Stimulated activated naive CD8-positive, alpha-beta T cell treated with anti-CD3 and anti-CD28 coated beads, Interleukin-15, Interleukin-2, amounts not matched to agents 100 ng/mL and 50 ng/mL, for 24 hours (primary cell): ENCODE data around the gene CACNA2D3.
"Not testable (repeated sequence)": the region's sequence is repeated elsewhere in the genome, so short reads cannot be mapped to it uniquely, and the experiment has no call there.

Experiments
- H3K27ac Mint-ChIP-seq: one replicate; pipeline ENCODE4 v1.8.0; 2021; ENCODE audit warnings: mild to moderate bottlenecking, mixed read lengths
- H3K27me3 Mint-ChIP-seq: one replicate; pipeline ENCODE4 v1.8.0; 2021; ENCODE audit warnings: mixed read lengths
- H3K36me3 Mint-ChIP-seq: one replicate; pipeline ENCODE4 v1.8.0; 2021; ENCODE audit warnings: low read depth, mixed read lengths
- H3K4me1 Mint-ChIP-seq: one replicate; pipeline ENCODE4 v1.8.0; 2021; ENCODE audit warnings: low read depth, mixed read lengths
- H3K4me3 Mint-ChIP-seq: one replicate; pipeline ENCODE4 v1.8.0; 2021; ENCODE audit warnings: mild to moderate bottlenecking, mixed read lengths
- H3K9me3 Mint-ChIP-seq: one replicate; pipeline ENCODE4 v1.8.0; 2021; ENCODE audit warnings: mixed read lengths

The CACNA2D3 gene

DNA sequence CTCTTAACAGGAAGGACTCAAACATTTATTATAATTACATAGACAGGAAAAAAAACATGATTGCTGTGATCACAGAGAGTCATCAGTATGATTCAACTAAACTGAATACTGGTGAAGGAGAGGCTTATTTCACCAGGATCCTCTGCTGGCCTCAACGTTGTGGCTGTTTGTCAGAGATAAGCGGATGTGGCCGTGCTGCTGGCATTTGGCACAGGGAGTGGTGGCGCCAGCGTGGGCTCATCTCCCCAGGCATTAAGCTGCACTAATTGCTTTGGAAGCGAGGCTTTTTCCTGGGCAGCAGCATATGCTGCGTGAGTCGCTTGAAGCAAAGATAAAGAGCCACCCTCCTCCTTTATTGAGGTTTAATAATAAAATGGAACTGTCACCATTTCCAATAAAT is 498.8 kb downstream of the CACNA2D3 start:
- Mint-ChIP-seq H3K4me3 (no peak overlapping the region), H3K27me3 (no peaks in the 10 kb centered on the region), H3K9me3 (no peaks in the 10 kb centered on the region), H3K27ac (no peak overlapping the region), H3K36me3 (no peaks in the 10 kb centered on the region), H3K4me1 (no peaks in the 10 kb centered on the region)

DNA sequence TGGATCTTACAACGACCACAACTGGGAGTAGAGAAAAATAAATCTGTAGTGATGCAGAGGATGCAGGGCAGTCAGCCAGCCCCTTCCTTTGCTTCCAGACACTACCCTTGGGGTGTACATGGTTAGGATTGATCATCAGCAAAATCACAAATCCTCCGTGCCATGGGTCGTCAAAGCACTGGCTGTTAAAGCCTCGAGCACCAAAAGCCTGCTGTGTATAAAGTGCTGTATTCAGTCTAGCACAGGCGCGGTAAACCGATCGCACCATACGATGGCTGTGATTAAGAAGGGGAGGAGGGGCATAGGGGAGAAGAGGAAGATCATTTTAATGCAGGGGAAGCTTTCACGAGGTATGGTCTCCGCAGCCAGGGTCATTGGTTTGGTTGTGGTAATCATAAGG is 500.3 kb downstream of the CACNA2D3 start:
- Mint-ChIP-seq H3K27me3 (no peaks in the 10 kb centered on the region), H3K27ac (no peak overlapping the region), H3K4me3 (no peak overlapping the region), H3K9me3 (peaks cover 5% of the 10 kb centered on the region), H3K36me3 (no peaks in the 10 kb centered on the region), H3K4me1 (no peaks in the 10 kb centered on the region)

DNA sequence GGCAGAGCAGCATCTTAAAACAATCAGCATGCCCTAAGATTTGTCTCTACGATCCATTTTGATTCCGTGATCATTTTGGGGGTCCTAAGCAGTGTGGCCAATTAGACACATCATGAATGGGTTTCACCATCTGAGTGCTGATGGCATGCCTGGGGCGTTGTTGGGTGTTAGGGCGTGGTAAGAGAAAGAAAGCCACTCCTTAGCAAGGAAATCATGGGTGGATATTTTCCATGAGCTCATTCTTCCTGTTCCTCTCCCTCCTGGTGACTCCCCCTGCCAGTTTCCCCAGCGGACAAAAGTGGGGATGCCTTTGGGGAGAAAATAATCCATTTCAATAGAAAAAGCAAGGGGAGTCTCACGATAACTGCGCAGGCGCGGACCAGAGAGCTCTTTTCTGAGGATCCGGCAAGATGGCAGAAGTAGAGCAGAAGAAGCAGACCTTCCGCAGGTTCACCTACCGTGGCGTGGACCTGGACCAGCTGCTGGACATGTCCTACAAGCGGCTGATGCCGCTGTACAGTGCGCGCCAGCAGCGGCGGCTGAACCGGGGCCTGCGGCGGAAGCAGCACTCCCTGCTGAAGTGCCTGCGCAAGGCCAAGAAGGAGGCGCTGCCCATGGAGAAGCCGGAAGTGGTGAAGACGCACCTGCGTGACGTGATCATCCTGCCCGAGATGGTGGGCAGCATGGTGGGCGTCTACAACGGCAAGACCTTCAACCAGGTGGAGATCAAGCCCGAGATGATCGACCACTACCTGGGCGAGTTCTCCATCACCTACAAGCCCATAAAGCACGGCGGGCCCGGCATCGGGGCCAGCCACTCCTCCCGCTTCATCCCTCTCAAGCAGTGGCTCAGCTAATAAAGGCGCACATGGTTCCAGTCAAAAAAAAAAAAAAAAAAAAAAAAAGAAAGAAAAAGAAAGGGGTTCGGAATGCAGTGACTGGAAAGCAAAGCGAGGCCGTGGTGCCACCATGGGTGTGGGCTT is 503.7 kb downstream of the CACNA2D3 start:
- H3K27me3 Mint-ChIP-seq = no peaks in the 10 kb centered on the region
- H3K4me1 Mint-ChIP-seq = no peaks in the 10 kb centered on the region
- no peak overlapping the region for H3K27ac Mint-ChIP-seq
- H3K9me3 Mint-ChIP-seq = peaks cover 9% of the 10 kb centered on the region
- no peaks in the 10 kb centered on the region for H3K36me3 Mint-ChIP-seq
- no peak overlapping the region for H3K4me3 Mint-ChIP-seq

DNA sequence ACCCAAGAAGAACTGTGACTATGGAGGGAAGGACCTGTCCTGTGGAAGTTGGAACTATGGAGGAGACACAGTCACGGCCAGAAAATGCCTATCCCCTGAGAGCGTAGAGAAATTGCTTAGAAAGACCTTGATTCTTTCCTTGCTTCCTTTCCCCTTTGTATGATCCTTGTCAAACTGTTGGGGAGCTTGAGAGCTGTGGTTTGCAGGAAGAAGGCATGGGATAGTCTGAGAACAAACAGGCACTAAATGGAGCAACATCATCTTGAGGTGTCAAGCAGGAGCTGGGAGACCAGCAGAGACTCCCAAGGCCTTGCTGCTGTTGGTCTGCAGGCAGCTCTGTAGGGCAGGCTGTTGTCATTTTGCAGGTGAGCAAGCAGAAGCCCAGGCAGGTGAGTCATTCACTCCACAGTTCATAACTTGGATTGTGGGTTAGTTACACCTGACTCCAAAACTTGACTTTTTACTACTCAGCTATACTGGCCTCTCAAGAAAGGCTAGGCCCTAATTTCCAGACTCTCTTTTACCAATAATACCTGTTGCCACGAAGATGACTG is 506.6 kb downstream of the CACNA2D3 start:
- Mint-ChIP-seq H3K9me3 (peaks cover 9% of the 10 kb centered on the region), H3K27ac (no peak overlapping the region), H3K4me1 (no peaks in the 10 kb centered on the region), H3K4me3 (no peak overlapping the region), H3K27me3 (no peaks in the 10 kb centered on the region), H3K36me3 (no peaks in the 10 kb centered on the region)

DNA sequence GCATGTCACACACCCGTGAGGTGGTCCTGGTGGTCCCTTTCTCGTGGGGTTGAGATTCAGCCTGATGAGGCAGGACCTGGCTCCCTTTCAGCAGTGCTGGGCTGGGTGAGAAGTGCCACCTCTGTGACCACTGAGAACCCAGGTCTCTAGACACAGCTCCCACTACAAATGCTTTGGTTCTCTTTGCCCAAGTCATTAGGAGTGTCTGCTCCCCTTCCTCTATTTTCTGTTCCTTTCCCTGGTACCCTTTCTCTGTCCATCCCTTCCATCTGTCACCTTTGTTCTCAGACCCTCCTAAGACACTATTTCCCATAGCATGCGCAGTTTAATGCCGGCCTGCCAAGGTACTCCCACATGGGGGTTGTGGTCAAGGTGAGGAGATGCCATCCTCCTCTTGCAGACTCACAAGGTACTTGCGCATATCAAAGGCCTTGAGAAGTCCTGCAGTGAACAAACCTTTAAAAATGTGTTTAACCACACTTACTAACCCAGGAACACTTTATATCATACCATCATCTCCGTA is 507.8 kb downstream of the CACNA2D3 start:
- Mint-ChIP-seq H3K36me3 (no peaks in the 10 kb centered on the region), H3K27ac (no peak overlapping the region), H3K27me3 (no peaks in the 10 kb centered on the region), H3K4me3 (no peak overlapping the region), H3K9me3 (peaks cover 9% of the 10 kb centered on the region), H3K4me1 (no peaks in the 10 kb centered on the region)

DNA sequence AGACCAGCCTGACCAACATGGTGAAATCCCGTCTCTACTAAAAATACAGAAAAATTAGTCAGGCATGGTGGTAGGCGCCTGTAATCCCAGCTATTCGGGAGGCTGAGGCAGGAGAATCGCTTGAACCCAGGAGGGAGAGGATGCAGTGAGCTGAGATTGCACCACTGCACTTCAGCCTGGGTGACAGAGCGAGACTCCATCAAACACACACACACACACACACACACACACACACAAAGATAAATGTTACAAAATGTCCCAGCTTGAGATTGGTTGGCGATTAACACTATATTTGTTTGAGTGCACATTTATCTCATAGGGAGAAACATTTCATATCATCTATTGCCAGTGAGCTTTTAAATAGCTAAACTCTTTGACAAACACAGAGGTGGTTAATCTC is 508.6 kb downstream of the CACNA2D3 start:
- H3K9me3 Mint-ChIP-seq, H3K36me3 Mint-ChIP-seq: not testable (repeated sequence)

DNA sequence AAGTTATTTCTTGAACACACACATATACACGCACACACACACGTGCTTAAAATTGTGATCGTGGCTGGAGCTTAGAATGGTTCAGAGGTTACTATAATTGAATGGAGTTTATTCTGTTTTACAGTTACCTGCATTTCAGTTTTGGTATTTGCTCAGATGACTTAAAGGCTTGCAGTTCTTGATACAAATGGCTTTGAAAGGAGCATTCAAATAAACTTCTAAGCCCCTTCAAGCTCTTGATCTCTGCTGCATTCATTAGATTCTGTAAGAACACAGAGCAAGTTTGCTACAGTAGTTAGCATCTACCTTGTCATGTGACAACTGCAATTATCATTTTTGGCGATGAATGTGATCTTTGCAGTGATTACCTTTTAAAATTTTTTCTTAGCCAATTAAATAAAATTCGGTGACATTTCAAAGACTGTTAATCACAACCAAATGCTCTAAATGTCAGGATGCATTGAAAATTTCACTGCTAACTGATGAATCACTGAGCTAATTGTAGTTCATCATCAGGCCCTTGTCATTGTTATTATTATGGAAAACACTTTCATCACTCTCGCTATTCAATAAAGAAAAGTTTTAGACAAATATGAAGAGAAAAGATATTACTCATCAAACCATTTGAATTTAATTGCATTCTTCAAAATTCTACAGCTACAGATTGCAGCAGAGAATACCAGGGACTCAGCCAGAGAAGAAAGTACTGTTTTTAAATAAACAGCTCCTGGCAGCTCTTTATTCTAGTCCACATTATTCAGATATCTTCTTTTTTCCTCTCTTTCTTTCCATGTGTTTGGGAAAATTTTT is 509.4 kb downstream of the CACNA2D3 start:
- H3K36me3 Mint-ChIP-seq = no peaks in the 10 kb centered on the region
- H3K9me3 Mint-ChIP-seq = peaks cover 9% of the 10 kb centered on the region
- H3K4me1 Mint-ChIP-seq = no peaks in the 10 kb centered on the region
- H3K4me3 Mint-ChIP-seq = no peak overlapping the region
- no peaks in the 10 kb centered on the region for H3K27me3 Mint-ChIP-seq
- no peak overlapping the region for H3K27ac Mint-ChIP-seq

More for the DNA sequence above, 508.6 kb downstream of the CACNA2D3 start:
- not testable (repeated sequence) for H3K4me1 Mint-ChIP-seq, H3K4me3 Mint-ChIP-seq, H3K27me3 Mint-ChIP-seq, H3K27ac Mint-ChIP-seq

DNA sequence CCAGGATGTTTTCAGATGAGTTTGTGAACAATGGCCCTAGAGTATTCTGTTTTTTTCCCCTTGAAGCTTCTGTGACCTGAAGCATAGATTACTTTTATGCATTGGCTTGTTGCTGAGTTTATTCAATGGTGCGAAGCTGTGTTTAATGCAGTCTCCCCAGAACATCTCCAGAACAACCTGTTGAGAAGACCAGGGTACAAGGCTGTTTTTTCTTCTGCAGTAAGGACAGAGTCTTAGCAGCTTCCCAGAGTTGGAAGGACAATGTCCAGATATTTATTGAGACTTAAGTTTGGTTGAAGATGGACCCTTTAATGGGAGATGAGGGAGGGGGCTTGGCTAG is 509.9 kb downstream of the CACNA2D3 start:
- H3K4me3 Mint-ChIP-seq = no peak overlapping the region
- H3K27ac Mint-ChIP-seq = no peak overlapping the region
- no peaks in the 10 kb centered on the region for H3K27me3 Mint-ChIP-seq
- no peaks in the 10 kb centered on the region for H3K36me3 Mint-ChIP-seq
- no peaks in the 10 kb centered on the region for H3K4me1 Mint-ChIP-seq
- peaks cover 5% of the 10 kb centered on the region for H3K9me3 Mint-ChIP-seq

DNA sequence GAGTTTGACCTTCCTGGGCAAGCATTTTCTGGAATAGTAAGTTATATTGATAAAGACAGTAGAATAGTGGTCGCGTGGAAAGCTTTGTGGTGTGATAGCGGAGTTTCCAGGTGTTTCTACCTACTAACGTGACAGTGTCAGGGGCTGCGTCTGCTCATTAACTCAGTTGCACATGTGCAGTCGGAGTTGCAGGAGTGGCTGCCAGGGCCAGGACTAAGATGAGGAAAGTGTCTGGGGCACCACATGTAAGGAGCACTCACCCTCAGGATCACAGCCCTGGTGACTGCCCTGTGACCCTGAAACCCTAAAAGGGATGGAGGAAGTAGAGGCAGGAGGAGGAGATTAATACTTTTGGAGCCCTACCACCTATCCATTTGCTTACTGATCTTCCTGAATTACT is 510.5 kb downstream of the CACNA2D3 start:
- H3K4me3 Mint-ChIP-seq = no peak overlapping the region
- no peaks in the 10 kb centered on the region for H3K36me3 Mint-ChIP-seq
- no peak overlapping the region for H3K27ac Mint-ChIP-seq
- H3K4me1 Mint-ChIP-seq = no peaks in the 10 kb centered on the region
- no peaks in the 10 kb centered on the region for H3K27me3 Mint-ChIP-seq
- H3K9me3 Mint-ChIP-seq = peaks cover 5% of the 10 kb centered on the region

DNA sequence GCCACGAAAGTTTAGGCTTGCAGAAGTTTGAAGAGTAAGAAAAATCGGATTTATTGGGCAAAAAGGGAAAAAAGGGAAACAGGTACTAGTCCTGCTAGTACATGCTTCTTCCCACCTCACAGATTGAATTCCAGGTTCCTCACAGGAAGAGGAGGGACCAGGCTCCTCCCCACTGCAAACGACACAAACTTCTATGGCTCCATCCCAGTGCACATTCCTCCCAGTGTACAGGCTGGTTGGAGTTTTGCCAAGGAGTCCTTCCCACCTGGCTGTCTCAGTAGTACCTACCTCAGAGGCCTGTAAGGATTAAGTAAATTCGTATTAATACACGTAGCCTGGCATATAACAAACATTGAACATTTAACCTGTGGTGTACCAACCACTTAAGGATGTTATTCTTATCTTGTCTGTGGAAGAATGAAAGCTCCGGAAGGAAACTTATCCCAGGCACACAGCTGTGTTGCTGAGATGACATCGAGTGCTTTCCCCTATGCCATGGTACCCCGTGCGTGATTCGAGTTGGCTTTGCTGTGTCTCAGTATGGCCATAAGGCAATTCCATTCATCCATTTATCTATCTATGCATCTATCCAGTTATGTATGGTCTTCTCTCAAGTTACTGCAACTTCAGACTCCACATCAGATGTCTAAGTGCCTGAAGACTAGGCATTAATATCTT is 511.2 kb downstream of the CACNA2D3 start:
- Mint-ChIP-seq H3K27me3 (peaks cover 1% of the 10 kb centered on the region), H3K4me3 (no peak overlapping the region), H3K4me1 (no peaks in the 10 kb centered on the region), H3K27ac (no peak overlapping the region), H3K9me3 (no peaks in the 10 kb centered on the region), H3K36me3 (no peaks in the 10 kb centered on the region)

DNA sequence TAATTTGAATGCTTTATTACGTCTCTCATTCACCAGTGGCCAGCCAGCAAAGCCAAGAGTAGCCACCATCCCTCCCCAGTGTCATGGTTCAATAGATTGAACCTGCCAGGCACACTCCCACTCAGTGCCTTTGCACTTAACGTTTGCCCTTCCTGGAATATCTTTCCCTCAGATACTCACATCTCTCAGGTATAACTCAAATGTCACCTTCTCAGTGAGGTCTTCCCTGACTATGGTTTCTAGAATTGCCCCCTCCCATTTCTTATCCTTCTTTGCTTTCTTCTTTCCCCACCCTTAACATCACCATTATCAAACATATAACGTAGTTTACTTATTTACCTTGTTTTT is 511.7 kb downstream of the CACNA2D3 start:
- Mint-ChIP-seq H3K9me3 (no peaks in the 10 kb centered on the region), H3K4me3 (no peak overlapping the region), H3K27me3 (peaks cover 7% of the 10 kb centered on the region), H3K36me3 (no peaks in the 10 kb centered on the region), H3K4me1 (no peaks in the 10 kb centered on the region), H3K27ac (no peak overlapping the region)

DNA sequence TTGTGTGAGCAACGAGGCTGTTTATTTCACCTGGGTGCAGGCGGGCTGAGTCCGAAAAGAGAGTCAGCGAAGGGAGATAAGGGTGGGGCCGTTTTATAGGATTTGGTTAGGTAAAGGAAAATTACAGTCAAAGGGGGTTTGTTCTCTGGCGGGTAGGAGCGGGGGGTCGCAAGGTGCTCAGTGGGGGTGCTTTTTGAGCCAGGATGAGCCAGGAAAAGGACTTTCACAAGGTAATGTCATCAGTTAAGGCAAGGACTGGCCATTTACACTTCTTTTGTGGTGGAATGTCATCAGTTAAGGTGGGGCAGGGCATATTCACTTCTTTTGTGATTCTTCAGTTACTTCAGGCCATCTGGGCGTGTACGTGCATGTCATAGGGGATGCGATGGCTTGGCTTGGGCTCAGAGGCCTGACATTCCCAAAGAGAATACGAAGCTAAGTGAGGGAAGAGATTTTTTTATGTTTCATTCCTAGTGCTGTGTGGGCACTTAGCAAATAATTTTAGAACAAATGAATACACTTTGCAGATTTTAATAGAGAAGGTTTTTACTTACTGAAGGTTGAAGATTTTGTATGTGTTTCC is 517.5 kb downstream of the CACNA2D3 start:
- peaks cover 27% of the 10 kb centered on the region for H3K27me3 Mint-ChIP-seq
- not testable (repeated sequence) for H3K9me3 Mint-ChIP-seq, H3K4me3 Mint-ChIP-seq, H3K4me1 Mint-ChIP-seq, H3K27ac Mint-ChIP-seq, H3K36me3 Mint-ChIP-seq

DNA sequence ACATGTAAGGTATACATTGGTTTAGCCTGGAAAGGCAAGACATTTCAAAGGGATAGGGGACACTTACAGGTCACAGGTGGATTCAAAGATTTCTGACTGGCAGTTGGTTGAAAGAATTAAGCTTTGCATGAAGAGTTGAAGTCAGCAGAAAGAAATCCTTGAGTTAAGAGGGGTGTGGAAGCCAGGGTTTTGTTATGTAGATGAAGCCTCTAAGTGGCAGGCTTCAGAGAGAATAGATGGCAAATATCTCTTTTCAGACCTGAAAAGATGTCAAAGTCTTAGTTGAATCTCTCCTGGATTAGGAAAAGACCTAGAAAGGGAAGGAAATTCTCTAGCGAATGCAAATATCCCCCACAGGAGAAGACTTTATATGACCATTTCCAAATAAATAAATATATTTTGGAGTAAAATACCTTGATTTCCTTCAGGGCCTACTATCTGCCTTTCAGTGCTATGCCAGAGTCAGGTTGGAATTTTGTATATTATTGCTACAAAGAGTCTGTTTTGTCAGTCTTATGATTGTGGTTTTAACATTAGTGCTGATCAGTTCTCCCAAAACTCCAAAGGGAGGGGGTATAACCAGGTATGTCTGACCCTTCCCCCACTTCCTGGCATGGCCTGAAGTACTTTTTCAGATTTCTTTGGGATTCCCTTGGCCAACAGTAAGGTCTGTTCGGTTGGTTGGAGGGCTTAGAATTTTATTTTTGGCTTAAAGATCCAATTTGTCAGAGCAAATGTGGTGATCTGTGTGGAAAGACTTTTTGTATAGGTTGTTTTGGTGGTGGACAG is 519.1 kb downstream of the CACNA2D3 start:
- Mint-ChIP-seq H3K36me3 (no peaks in the 10 kb centered on the region), H3K4me1 (no peaks in the 10 kb centered on the region), H3K27ac (no peak overlapping the region), H3K27me3 (peaks cover 27% of the 10 kb centered on the region), H3K9me3 (peaks cover 8% of the 10 kb centered on the region), H3K4me3 (no peak overlapping the region)

DNA sequence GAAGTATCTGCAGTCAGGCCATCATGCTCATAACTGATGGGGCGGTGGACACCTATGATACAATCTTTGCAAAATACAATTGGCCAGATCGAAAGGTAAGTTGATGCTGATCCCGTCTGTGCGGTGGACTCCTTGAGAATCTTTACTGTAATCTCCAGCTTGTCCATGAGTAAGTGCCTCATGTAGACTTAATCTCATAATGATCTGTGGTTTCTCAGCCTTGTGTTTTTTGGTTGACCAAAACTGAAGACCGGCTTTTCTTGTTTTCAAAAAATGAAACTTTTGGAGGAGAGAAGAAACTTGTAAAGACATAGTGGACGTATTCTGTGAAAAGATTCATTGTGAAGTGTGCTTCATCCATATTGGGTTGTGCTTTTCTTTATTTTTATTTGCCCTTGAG is 519.8 kb downstream of the CACNA2D3 start:
- no peaks in the 10 kb centered on the region for H3K36me3 Mint-ChIP-seq
- H3K4me3 Mint-ChIP-seq = no peak overlapping the region
- peaks cover 27% of the 10 kb centered on the region for H3K27me3 Mint-ChIP-seq
- H3K4me1 Mint-ChIP-seq = no peaks in the 10 kb centered on the region
- no peak overlapping the region for H3K27ac Mint-ChIP-seq
- H3K9me3 Mint-ChIP-seq = peaks cover 12% of the 10 kb centered on the region
